Right lung (tissue), 5 donors: ENCODE data around the gene SARS2. TPM values are rescaled to one million over a fixed set of nuclear protein-coding genes. Genes with fewer than 3 reads are reported as not detected.

Experiments used
- DNase-seq, 2 donors: peaks; one replicate each; pipeline ENCODE4 v3.0.0-alpha.2; 2013
- polyA plus RNA-seq, 5 donors: library from polyadenylated mRNA; unstranded; fragments of 120-200 nt; gene quantifications; one replicate each; pipeline versions ENCODE4 v1.2.1 to v1.2.3, GENCODE V29; 2013; ENCODE audit warnings: inconsistent platforms in 1 of 5, low replicate concordance in 1 of 5; ENCODE audit not compliant: insufficient read length in 5 of 5, insufficient read depth in 1 of 5

Gene SARS2
- polyA plus RNA-seq, 5 donors: 28.8 to 42.3 (median 37.7) TPM

DNA sequence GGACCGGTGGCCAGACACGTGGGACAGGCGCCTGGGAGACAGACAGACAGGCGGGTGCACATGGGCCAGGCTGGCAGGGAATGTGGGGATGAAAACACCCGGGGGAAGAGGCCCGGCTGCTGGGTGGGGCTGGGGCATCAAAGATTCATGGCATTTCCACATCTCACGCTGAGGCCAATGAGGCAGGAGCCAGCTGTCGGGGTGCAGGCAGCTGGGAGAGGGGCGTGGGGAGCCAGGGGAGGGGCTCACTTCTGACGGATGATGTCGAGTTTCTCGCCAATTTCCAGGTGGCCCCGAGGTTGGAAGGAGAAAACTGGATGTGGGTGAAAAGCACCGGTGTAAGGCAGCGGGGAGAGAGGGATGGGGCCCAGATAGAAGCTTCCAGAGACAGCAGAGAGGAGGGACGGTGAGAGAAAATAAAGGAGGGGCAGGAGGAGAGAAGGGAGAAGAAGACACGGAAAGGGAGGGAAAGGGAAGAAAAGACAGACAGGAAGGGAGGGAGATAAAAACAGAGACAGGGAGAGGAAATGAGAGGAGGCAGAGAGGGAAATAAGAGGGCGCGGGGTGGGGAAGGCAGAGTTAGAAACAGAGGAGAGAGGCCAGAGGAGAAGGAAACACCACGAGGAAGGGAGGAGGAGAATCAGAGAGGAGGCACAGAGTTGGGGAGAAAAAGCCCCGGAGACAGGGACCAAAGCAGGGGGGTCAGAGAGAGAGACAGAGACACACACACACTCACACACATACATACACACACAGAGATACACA, 10.5 kb downstream of the SARS2 start:
- no peak for DNase-seq

GRCh38 chr19:38918526-38918925, 12.0 kb downstream of the SARS2 start:
- DNase-seq: no peak

DNA sequence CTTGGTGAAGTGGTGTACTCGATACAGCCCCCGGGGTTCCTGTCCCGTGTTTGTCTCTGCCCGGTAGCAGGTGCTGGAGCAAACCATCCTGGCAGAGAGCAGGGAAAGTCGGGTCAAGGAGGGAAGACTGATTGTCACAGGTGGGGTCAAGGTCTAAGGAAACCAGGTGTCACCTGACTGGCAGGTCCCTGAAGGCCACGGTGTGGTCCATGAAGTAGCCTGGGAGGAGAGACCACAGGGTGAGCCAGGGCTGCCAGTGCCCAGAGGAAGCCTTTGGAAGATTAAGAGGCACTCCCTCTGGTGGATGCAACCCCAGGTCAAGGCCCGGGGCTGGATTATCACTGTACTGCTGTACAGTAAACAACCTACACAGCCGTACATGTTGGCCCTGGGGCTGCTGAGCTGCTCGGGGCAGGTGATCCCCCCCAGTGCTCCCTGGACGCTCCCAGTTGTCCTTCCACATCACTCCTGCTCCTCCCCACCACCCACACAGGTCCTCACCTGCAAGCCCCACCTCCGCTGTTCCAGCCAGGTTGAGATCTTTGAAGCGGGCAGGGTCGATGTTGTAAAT, 12.6 kb downstream of the SARS2 start:
- no peak for DNase-seq

DNA sequence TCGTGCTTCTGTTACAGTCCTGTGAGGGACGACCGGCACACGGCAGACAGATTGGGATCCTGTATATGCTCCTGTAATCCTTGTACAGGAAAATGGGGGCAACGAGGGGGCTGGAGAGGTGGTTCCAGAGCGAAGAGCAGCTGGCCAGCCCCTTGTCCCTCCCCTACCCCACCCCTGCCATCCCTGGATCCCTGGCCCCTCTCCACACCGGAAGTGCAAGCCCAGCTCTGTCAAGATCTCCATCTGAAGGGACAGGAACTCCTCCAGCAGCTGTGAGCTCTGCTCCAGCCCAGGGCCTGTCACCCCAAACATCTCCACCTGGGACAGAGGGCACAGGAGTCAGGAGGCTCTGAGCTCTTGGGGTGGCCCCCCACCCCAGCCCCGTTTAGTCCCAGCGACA, 13.0 kb downstream of the SARS2 start:
- DNase-seq: no peak

- DNase-seq: no peak
Measured at GRCh38 chr19:38915329-38916321, 14.9 kb downstream of the SARS2 start.

- DNase-seq: no peak
Measured at GRCh38 chr19:38913958-38914357, 16.6 kb downstream of the SARS2 start.

GRCh38 chr19:38912600-38913514, 17.7 kb downstream of the SARS2 start:
- no peak for DNase-seq

GRCh38 chr19:38911388-38912001, 19.1 kb downstream of the SARS2 start:
- DNase-seq: no peak

GRCh38 chr19:38910488-38910887, 20.1 kb downstream of the SARS2 start:
- DNase-seq: no peak

DNA sequence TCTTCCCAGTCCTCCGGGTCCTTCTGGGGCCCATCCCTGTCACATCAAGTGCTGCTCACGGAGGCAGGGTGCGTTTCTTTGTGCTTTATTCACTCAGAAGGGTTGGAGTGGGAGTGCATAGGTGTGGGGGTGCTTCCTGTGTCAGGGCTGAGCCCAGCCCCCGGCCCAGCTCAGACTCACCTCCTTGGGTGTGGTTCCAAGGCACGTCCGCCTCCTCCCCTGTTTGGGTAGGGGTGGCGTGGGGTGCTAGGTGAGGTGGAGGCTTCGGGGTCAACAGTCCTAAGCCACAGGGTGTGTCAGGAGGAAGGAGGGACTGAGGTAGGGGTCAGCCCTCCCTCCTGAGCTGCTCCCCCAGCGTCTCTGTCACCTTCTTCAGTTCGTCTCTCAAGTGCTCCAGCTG, 21.7 kb downstream of the SARS2 start:
- DNase-seq: no peak

DNA sequence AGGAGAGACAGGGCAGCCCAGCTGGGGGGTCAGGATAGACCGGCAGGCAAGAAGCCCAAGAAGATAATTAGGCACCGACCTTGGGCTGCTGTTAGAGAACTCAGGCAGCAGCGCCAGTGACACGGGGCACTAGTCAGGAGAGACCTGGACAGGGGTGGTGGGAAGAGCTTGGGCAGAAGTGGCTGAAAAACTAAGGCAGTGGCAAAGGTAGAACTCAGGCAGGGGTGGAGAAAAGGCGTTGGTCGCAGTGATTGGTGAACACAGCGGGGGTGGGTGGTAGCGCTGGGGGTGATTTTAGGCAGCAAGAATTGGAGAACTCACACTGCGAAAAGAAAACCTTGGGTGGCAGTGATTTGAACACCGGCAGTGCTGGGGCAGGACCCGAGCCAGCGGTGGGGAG, 22.9 kb downstream of the SARS2 start:
- no peak for DNase-seq

DNA sequence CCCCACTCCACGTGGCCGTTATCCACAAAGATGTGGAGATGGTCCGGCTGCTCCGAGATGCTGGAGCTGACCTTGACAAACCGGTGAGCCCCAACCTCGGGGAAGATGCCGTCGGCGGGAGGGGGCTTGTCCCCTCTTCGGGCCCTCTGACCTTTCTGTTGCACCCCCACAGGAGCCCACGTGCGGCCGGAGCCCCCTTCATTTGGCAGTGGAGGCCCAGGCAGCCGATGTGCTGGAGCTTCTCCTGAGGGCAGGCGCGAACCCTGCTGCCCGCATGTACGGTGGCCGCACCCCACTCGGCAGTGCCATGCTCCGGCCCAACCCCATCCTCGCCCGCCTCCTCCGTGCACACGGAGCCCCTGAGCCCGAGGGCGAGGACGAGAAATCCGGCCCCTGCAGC, 23.3 kb downstream of the SARS2 start:
- no peak for DNase-seq

- DNase-seq: no peak
Measured at GRCh38 chr19:38905620-38906019, 24.9 kb downstream of the SARS2 start.

DNA sequence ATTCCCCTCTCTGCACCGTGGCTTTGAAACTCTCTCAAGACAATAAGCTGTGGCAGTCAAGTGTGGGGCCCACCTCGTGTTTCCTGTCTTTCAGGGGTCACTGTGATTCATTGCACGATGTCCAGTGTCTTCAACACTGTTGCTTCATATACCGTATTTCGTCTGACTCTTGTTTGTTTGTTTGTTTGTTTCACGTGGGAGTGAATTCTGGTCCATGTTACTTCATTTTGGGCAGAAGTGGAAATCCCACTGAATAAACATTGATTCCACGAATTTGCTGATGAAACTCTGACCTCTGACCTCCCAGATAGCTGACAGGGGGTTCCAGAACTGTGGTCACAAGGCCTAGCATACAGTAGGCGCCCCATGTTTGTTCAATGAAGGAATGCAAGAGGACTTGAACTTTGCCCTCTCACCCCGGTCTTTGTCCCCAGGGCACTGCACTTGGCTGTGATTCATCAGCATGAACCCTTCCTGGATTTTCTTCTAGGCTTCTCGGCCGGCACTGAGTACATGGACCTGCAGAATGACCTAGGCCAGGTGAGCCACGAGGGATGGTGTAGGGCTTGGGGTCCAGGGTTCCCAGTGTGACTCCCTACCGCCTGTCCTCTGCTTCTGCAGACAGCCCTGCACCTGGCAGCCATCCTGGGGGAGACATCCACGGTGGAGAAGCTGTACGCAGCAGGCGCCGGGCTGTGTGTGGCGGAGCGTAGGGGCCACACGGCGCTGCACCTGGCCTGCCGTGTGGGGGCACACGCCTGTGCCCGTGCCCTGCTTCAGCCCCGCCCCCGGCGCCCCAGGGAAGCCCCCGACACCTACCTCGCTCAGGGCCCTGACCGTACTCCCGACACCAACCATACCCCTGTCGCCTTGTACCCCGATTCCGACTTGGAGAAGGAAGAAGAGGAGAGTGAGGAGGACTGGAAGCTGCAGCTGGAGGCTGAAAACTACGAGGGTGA, 25.7 kb downstream of the SARS2 start:
- no peak for DNase-seq

GRCh38 chr19:38901683-38902082, 28.9 kb downstream of the SARS2 start:
- no peak for DNase-seq

- no peak for DNase-seq
Measured at GRCh38 chr19:38900743-38901190, 29.8 kb downstream of the SARS2 start.

DNA sequence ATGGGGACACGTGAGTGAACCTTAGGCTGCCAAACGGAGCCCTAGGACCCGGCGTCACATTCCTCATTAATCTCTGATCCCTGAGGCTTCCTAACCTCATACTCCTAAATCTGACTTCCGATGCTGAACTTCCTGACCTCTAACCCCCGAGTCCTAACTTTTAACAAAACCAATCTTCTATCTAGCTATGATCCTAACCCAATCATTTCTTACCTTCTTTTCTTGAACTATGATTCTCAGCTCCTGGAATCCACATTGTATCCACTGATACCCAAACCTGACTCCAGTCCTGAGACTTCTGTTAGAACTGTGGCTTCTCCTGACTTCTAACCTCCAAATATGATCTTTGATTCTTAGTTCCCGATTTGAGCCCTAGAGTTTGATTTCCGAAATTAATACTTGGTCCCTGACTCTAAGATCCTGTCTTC, 30.3 kb downstream of the SARS2 start:
- DNase-seq: no peak

- DNase-seq: peak; percentile 99 to 100
Measured at GRCh38 chr19:38899447-38900201, 30.9 kb downstream of the SARS2 start, which contains the start of the genes NFKBIB and SIRT2. NFKBIB (plus strand) TSS chr19:38899969; CDS start chr19:38900033, 64 bp downstream. SIRT2 (minus strand) TSS chr19:38899618; CDS start chr19:38899521, 97 bp downstream.
